Spleen (tissue), 11 donors: ENCODE measurements around the gene FRMPD2. TPM values are rescaled to one million over a fixed set of nuclear protein-coding genes. Genes with fewer than 3 reads are reported as not detected.

Source experiments
- DNase-seq: peaks from one replicate; pipeline ENCODE4 v3.0.0-alpha.2; 2020
- H3K27ac ChIP-seq, 8 donors: fragments of 200-600 bp; sonication (generic) in 7 of 8; 1 replicate in 4 of 8; 2 replicates in 4 of 8; pipeline versions ENCODE4 v1.5.0 to v1.8.0; 2016 to 2021; ENCODE audit warnings: inconsistent platforms in 4 of 8, mild to moderate bottlenecking in 4 of 8, moderate library complexity in 1 of 8
- H3K27me3 ChIP-seq, 7 donors: fragments of 200-600 bp; sonication (generic) in 6 of 7; replicated peaks in 1 of 7; 1 replicate in 4 of 7; 2 replicates in 3 of 7; pipeline versions ENCODE4 v1.5.0 to v1.8.0; 2016 to 2021; ENCODE audit warnings: inconsistent platforms in 3 of 7, mild to moderate bottlenecking in 1 of 7
- H3K36me3 ChIP-seq, 6 donors: fragments of 200-600 bp; sonication (generic) in 5 of 6; 1 replicate in 4 of 6; 2 replicates in 2 of 6; pipeline versions ENCODE4 v1.5.0 to v1.8.0; 2016 to 2021; ENCODE audit warnings: inconsistent platforms in 2 of 6
- H3K4me1 ChIP-seq, 6 donors: fragments of 200-600 bp; sonication (generic) in 5 of 6; 1 replicate in 3 of 6; 2 replicates in 3 of 6; pipeline versions ENCODE4 v1.5.0 to v1.8.0; 2016 to 2021; ENCODE audit warnings: inconsistent platforms in 3 of 6
- H3K4me3 ChIP-seq, 8 donors: fragments of 200-600 bp; sonication (generic) in 7 of 8; 1 replicate in 4 of 8; 2 replicates in 4 of 8; pipeline versions ENCODE4 v1.5.0 to v1.8.0; 2016 to 2021; ENCODE audit warnings: inconsistent platforms in 4 of 8, mild to moderate bottlenecking in 4 of 8, moderate library complexity in 2 of 8
- H3K9me3 ChIP-seq, 8 donors: fragments of 200-600 bp; sonication (generic) in 7 of 8; 1 replicate in 4 of 8; 2 replicates in 4 of 8; pipeline versions ENCODE4 v1.5.0 to v1.8.0; 2016 to 2021; ENCODE audit warnings: inconsistent platforms in 4 of 8
- POLR2A ChIP-seq, 3 donors: fragments of 450-650 bp; IDR thresholded peaks; one replicate each; pipeline ENCODE4 v1.5.1; 2017; ENCODE audit warnings: antibody characterized with exemption in 3 of 3, mild to moderate bottlenecking in 1 of 3
- POLR2AphosphoS5 ChIP-seq, 3 donors: sonication (generic); formaldehyde crosslinking; IDR thresholded peaks; one replicate each; pipeline ENCODE4 v1.5.1; 2017; ENCODE audit warnings: antibody characterized with exemption in 3 of 3
- WGBS, 5 donors: extraction: QIAGEN DNeasy Blood & Tissue Kit in 3 of 5; methylation state at CpG; one replicate each; pipeline versions ENCODE4 v1.1.5 to v1.1.7; 2013 to 2018; 5-methylcytosine and 5-hydroxymethylcytosine counted together
- intact Hi-C: fragments of 100-400 bp; cut with DNase I; formaldehyde crosslinking; loops from one replicate; pipeline ENCODE4 v1.15.0; 2023; ENCODE audit warnings: low total_unique reads
- polyA plus RNA-seq, 3 donors: library from polyadenylated mRNA; stranded (reverse); fragments of 200-250 nt; gene quantifications; one replicate each; pipeline ENCODE4 v1.2.1, GENCODE V29; 2013
- total RNA-seq, 7 donors: library from RNA; depleted of rRNA in 3 of 7; stranded (reverse); fragments of >200 nt in 3 of 7; fragmentation: NEBNext Ultra II Directional in 4 of 7; extraction: Animal tissue kit (Norgen Biotek cat#: 25700) in 4 of 7; gene quantifications; one replicate each; pipeline versions ENCODE4 v1.1.0 to v1.2.1, GENCODE V29; 2016 to 2021
- TF ChIP-seq, protein P1 (sequence below), 11 experiments: fragments of 200-600 bp in 7 of 11; fragments of 450-650 bp in 4 of 11; sonication (generic) in 4 of 11; IDR thresholded peaks in 8 of 11; conservative IDR thresholded peaks in 3 of 11; 1 replicate in 7 of 11; 2 replicates in 4 of 11; pipeline versions ENCODE4 v1.4.0 to v1.8.0; 2016 to 2021; ENCODE audit warnings: antibody characterized with exemption in 11 of 11, inconsistent platforms in 4 of 11, mild to moderate bottlenecking in 1 of 11
- donor health status: healthy with polysubstance abuse.
- donor health status: DM: no; HTN: no; CAD: no; lungs with moderate emphysema.
- donor health status: DM: no; HTN: no; CAD: no.
- donor health status: Bipolar disorder and iron deficiency.
- donor health status: healthy.
- donor health status: DM: no; HTN: no; CAD: no.
- donor health status: DM: yes; HTN: yes; CAD: no.

The FRMPD2 gene
- total and polyA plus RNA-seq, 10 donors = 0.33 TPM; not detected in 9

DNA sequence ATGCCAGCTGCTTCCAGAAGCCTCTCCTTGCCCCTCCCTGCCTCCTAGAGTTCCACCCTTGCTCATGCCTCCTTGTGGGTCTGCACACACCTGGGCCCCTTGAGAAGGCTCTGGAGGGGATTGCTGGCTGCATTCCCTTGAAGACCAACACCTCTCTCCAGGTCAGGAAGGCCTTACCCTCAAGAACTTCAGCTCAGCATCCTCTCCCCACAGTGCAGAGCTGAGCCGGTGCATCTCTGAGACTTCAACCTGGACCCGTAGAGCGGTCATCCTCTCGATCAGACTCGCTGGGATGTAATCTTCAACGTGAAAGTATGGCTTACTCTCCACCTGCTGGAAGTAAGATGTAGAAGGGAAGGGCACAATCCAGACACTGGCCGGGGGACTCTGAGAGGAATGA, 62.7 kb downstream of the FRMPD2 start:
- intact Hi-C loops = no loop called here
- Histone ChIP-seq H3K4me3 (no peak overlapping the region), H3K4me1 (no peaks in the 10 kb centered on the region), H3K9me3 (peaks cover 0 to 4% (median 0%) of the 10 kb centered on the region in 8 donors), H3K27me3 (peaks cover 0 to 14% (median 0%) of the 10 kb centered on the region in 7 donors), H3K36me3 (no peaks in the 10 kb centered on the region), H3K27ac (no peak overlapping the region)
- 91 to 96% (median 95%) methylated on average over 7 of the region's 7 CpGs for WGBS, 5 donors
- DNase-seq = no peak
- TF ChIP-seq POLR2A (IDR thresholded peaks at IDR 0.05) (no peak), POLR2AphosphoS5 (IDR thresholded peaks at IDR 0.05) (no peak)

DNA sequence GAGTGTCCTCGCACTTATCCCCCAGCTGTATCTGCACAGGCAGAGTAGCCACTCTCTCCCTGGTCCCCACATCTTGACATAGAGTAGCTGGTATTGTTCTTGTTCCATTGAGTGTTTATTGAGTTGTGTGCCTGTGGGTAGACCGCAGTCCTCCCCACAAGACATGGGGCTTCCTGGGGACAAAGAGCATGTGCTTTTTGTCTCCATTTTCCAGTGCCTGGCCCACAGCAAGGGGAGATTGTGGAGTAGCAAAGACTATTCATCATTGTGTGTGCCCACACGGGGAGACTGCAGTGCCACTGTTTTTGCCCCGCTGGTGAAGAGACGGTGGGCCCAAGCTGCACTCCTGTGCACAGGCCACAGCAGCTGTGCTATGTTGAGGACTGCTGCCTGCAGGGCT, 63.5 kb downstream of the FRMPD2 start:
- DNase-seq = no peak
- Histone ChIP-seq H3K9me3 (peaks cover 0 to 4% (median 0%) of the 10 kb centered on the region in 8 donors), H3K4me1 (no peaks in the 10 kb centered on the region), H3K27ac (no peak overlapping the region), H3K27me3 (peaks cover 0 to 14% (median 0%) of the 10 kb centered on the region in 7 donors), H3K36me3 (no peaks in the 10 kb centered on the region), H3K4me3 (no peak overlapping the region)
- 88 to 96% (median 90%) methylated on average over 5 of the region's 5 CpGs for WGBS, 5 donors
- intact Hi-C loops = no loop called here
- no peak for TF ChIP-seq POLR2AphosphoS5 (IDR thresholded peaks at IDR 0.05)
- TF ChIP-seq, protein P1, sequence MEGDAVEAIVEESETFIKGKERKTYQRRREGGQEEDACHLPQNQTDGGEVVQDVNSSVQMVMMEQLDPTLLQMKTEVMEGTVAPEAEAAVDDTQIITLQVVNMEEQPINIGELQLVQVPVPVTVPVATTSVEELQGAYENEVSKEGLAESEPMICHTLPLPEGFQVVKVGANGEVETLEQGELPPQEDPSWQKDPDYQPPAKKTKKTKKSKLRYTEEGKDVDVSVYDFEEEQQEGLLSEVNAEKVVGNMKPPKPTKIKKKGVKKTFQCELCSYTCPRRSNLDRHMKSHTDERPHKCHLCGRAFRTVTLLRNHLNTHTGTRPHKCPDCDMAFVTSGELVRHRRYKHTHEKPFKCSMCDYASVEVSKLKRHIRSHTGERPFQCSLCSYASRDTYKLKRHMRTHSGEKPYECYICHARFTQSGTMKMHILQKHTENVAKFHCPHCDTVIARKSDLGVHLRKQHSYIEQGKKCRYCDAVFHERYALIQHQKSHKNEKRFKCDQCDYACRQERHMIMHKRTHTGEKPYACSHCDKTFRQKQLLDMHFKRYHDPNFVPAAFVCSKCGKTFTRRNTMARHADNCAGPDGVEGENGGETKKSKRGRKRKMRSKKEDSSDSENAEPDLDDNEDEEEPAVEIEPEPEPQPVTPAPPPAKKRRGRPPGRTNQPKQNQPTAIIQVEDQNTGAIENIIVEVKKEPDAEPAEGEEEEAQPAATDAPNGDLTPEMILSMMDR (IDR thresholded peaks at IDR 0.05 in 8 of 11, conservative IDR thresholded peaks at IDR 0.05 in 3 of 11) = no peak
- TF ChIP-seq POLR2A (IDR thresholded peaks at IDR 0.05) = no peak

GRCh38 chr10:48210391-48210790, 64.1 kb downstream of the FRMPD2 start:
- H3K27me3 ChIP-seq = peaks cover 0 to 14% (median 0%) of the 10 kb centered on the region in 7 donors
- DNase-seq = no peak

GRCh38 chr10:48209241-48209640, 65.3 kb downstream of the FRMPD2 start:
- Histone ChIP-seq H3K4me3 (no peak overlapping the region), H3K27me3 (peaks cover 0 to 14% (median 0%) of the 10 kb centered on the region in 7 donors), H3K36me3 (no peaks in the 10 kb centered on the region), H3K4me1 (no peaks in the 10 kb centered on the region), H3K9me3 (no peaks in the 10 kb centered on the region), H3K27ac (no peak overlapping the region)
- TF ChIP-seq POLR2A (IDR thresholded peaks at IDR 0.05) (no peak), POLR2AphosphoS5 (IDR thresholded peaks at IDR 0.05) (no peak)
- TF ChIP-seq, protein P1 (IDR thresholded peaks at IDR 0.05 in 8 of 11, conservative IDR thresholded peaks at IDR 0.05 in 3 of 11) = no peak
- 69 to 89% (median 72%) methylated on average over 2 of the region's 2 CpGs for WGBS, 5 donors
- no peak for DNase-seq
- intact Hi-C loops = no loop called here

More at GRCh38 chr10:48210391-48210790, 64.1 kb downstream of the FRMPD2 start:
- no peak for TF ChIP-seq POLR2A (IDR thresholded peaks at IDR 0.05)
- no peak for TF ChIP-seq POLR2AphosphoS5 (IDR thresholded peaks at IDR 0.05)
- TF ChIP-seq, protein P1 (IDR thresholded peaks at IDR 0.05 in 8 of 11, conservative IDR thresholded peaks at IDR 0.05 in 3 of 11) = no peak
- H3K4me3 ChIP-seq = no peak overlapping the region
- H3K4me1 ChIP-seq = no peaks in the 10 kb centered on the region
- H3K36me3 ChIP-seq = no peaks in the 10 kb centered on the region
- intact Hi-C loops = no loop called here
- 80 to 87% (median 85%) methylated on average over 9 of the region's 9 CpGs for WGBS, 5 donors
- no peak overlapping the region for H3K27ac ChIP-seq
- no peaks in the 10 kb centered on the region for H3K9me3 ChIP-seq

DNA sequence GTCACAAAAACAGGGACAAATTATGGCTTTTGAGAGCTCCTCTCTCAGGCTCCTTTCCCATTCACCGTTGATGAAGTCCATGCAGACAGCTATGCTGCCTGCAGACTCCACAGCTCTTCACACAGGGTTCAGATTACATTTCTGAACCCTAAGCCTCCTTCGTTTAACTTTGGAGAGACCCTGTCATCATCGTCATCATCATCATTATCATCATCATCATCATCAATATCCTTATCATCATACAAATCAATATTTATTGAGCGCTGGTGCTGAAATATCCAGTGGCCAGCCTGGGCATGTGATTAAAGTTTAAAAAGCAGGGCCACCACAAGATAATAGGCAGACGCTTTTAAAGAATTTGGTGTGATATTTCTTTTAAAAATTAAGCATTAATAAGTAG, 66.6 kb downstream of the FRMPD2 start:
- WGBS, 5 donors = 81 to 89% (median 85%) methylated on average over 5 of the region's 5 CpGs
- no peak for TF ChIP-seq POLR2AphosphoS5 (IDR thresholded peaks at IDR 0.05)
- Histone ChIP-seq H3K27ac (no peak overlapping the region), H3K27me3 (peaks cover 0 to 14% (median 0%) of the 10 kb centered on the region in 7 donors), H3K4me1 (no peaks in the 10 kb centered on the region), H3K9me3 (no peaks in the 10 kb centered on the region), H3K4me3 (no peak overlapping the region), H3K36me3 (no peaks in the 10 kb centered on the region)
- intact Hi-C loops = no loop called here
- no peak for DNase-seq
